ENCODE data around the gene RAB2B.

The RAB2B gene

GRCh38 chr14:21476925-21477681 lies at the start of gene RAB2B, which contains the start of gene TOX4:
Gene RAB2B (minus strand): TSS chr14:21476959. CDS start chr14:21476872, 87 bp downstream.
Gene TOX4 (plus strand): TSS chr14:21477195. CDS start chr14:21477279, 84 bp downstream.
- peak; percentile 97 for DNase-seq

GRCh38 chr14:21525962-21526671 lies 49.4 kb upstream of the RAB2B start, which contains the start of gene SALL2:
Gene SALL2 (minus strand): TSS chr14:21526346. CDS start chr14:21526127, 219 bp downstream.
- DNase-seq = no peak

GRCh38 chr14:21525571-21525961 lies 48.8 kb upstream of the RAB2B start:
- no peak for DNase-seq

- no peak for DNase-seq
Measured at GRCh38 chr14:21524575-21525490, 48.1 kb upstream of the RAB2B start.

GRCh38 chr14:21523203-21523602 lies 46.4 kb upstream of the RAB2B start:
- no peak for DNase-seq

- DNase-seq = no peak
Measured at GRCh38 chr14:21521501-21521900, 44.7 kb upstream of the RAB2B start.

- no peak for DNase-seq
Measured at GRCh38 chr14:21520767-21521166, 44.0 kb upstream of the RAB2B start.

GRCh38 chr14:21518725-21519124 lies 42.0 kb upstream of the RAB2B start:
- DNase-seq = no peak

GRCh38 chr14:21514341-21514740 lies 37.6 kb upstream of the RAB2B start:
- DNase-seq = no peak

- DNase-seq = peak; percentile 95
Measured at GRCh38 chr14:21510735-21511657, 34.2 kb upstream of the RAB2B start, which contains the start of gene METTL3. Gene METTL3 (minus strand): TSS chr14:21511340. CDS start chr14:21511223, 117 bp downstream.

GRCh38 chr14:21509432-21510143 lies 32.8 kb upstream of the RAB2B start:
- DNase-seq = no peak

GRCh38 chr14:21506557-21506956 lies 29.8 kb upstream of the RAB2B start:
- DNase-seq = no peak

- no peak for DNase-seq
Measured at GRCh38 chr14:21505012-21505553, 28.3 kb upstream of the RAB2B start.

GRCh38 chr14:21503376-21503775 lies 26.6 kb upstream of the RAB2B start:
- no peak for DNase-seq

GRCh38 chr14:21501568-21501967 lies 24.8 kb upstream of the RAB2B start:
- DNase-seq = no peak

- no peak for DNase-seq
Measured at GRCh38 chr14:21498540-21499526, 22.1 kb upstream of the RAB2B start.

- no peak for DNase-seq
Measured at GRCh38 chr14:21496453-21496852, 19.7 kb upstream of the RAB2B start.

- peak; percentile 43 for DNase-seq
Measured at GRCh38 chr14:21494902-21495762, 18.4 kb upstream of the RAB2B start.

Data from GF-D8 (cell line).